GM19035 (cell line): ENCODE results near the gene SCN5A.

Experiments used
- ATAC-seq: cut with Tn5 transposase; IDR thresholded peaks from one replicate; pipeline ENCODE4 v1.9.1; 2021; ENCODE audit not compliant: unreplicated experiment

SCN5A gene

GRCh38 chr3:38511546-38511945 is 137.9 kb downstream of the SCN5A start:
- ATAC-seq = no peak

GRCh38 chr3:38510631-38511030 is 138.9 kb downstream of the SCN5A start:
- no peak for ATAC-seq

GRCh38 chr3:38509732-38510131 is 139.8 kb downstream of the SCN5A start:
- no peak for ATAC-seq

GRCh38 chr3:38507120-38507519 is 142.4 kb downstream of the SCN5A start:
- peak; percentile 97 for ATAC-seq

GRCh38 chr3:38500688-38501417 is 148.6 kb downstream of the SCN5A start:
- no peak for ATAC-seq
